GM19099 (cell line): ENCODE data around the gene SERP2.

Source experiments
- POLR2A ChIP-seq: IDR thresholded peaks from 3 replicates; pipeline ENCODE4 v1.6.1; 2011; ENCODE audit warnings: low read depth; ENCODE audit not compliant: insufficient read length; ENCODE audit errors: extremely low read depth

Gene SERP2

GRCh38 chr13:44437356-44438233 is 64.0 kb downstream of the SERP2 start:
- TF ChIP-seq POLR2A, result no peak

GRCh38 chr13:44438234-44438579 is 64.6 kb downstream of the SERP2 start:
- no peak for TF ChIP-seq POLR2A

GRCh38 chr13:44439452-44440024 is 65.9 kb downstream of the SERP2 start:
- no peak for TF ChIP-seq POLR2A

GRCh38 chr13:44440046-44440608 is 66.5 kb downstream of the SERP2 start:
- no peak for TF ChIP-seq POLR2A
